Measurements from ENCODE around the gene IKZF3.

DNA sequence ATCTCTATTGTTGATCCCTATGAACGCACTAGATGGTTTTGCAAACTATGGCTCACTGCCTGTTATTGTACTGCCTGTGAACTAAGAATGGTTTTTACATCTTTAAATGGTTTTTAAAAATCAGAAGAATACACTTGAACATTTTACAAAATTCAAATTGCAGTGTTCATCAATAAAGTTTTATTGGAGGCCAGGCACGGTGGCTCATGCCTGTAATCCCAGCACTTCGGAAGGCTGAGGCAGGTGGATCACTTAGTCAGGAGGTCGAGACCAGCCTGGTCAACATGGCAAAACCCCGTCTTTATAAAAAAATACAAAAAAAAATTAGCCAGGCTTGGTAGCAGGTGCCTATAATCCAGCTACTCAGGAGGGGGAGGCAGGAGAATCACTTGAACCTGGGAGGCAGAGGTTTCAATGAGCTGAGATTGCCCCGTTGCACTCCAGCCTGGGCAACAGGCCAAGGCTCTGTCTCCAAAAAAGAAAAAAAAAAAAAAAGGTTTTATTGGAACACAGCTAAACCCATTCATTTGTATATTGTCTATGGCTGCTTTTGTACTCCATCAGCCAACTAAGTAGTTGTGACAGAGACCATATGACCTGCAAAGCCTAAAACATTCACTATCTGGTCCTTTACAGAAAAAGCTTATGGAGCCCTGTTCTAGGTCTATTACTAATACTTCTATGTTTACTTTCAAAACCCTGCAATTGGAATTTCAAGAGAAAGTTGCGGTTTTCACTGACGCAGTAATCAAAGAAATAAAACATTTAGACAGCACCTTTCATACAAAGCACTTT, 18.9 kb downstream of the IKZF3 start:
- TF ChIP-seq, protein P1, sequence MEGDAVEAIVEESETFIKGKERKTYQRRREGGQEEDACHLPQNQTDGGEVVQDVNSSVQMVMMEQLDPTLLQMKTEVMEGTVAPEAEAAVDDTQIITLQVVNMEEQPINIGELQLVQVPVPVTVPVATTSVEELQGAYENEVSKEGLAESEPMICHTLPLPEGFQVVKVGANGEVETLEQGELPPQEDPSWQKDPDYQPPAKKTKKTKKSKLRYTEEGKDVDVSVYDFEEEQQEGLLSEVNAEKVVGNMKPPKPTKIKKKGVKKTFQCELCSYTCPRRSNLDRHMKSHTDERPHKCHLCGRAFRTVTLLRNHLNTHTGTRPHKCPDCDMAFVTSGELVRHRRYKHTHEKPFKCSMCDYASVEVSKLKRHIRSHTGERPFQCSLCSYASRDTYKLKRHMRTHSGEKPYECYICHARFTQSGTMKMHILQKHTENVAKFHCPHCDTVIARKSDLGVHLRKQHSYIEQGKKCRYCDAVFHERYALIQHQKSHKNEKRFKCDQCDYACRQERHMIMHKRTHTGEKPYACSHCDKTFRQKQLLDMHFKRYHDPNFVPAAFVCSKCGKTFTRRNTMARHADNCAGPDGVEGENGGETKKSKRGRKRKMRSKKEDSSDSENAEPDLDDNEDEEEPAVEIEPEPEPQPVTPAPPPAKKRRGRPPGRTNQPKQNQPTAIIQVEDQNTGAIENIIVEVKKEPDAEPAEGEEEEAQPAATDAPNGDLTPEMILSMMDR (IDR thresholded peaks at IDR 0.05): no peak
- TF ChIP-seq POLR2A (IDR thresholded peaks at IDR 0.05): no peak

Measured in right lobe of liver (tissue), 4 donors.